LNCaP clone FGC (cell line): ENCODE measurements around the gene RGS6.

Experiments
- DNase-seq: peaks from one replicate; pipeline ENCODE4 v3.0.0-alpha.2; 2011; ENCODE audit warnings: low read depth
- H3K4me3 ChIP-seq: 2 replicates; pipeline ENCODE4 v1.5.1; 2011; ENCODE audit warnings: mild to moderate bottlenecking, low read depth, low read length, control low read depth
- CTCF ChIP-seq: IDR thresholded peaks from 2 replicates; pipeline ENCODE4 v1.5.1; 2012; ENCODE audit warnings: mild to moderate bottlenecking; ENCODE audit not compliant: control insufficient read depth, insufficient read depth; ENCODE audit errors: extremely low read depth

The RGS6 gene

DNA sequence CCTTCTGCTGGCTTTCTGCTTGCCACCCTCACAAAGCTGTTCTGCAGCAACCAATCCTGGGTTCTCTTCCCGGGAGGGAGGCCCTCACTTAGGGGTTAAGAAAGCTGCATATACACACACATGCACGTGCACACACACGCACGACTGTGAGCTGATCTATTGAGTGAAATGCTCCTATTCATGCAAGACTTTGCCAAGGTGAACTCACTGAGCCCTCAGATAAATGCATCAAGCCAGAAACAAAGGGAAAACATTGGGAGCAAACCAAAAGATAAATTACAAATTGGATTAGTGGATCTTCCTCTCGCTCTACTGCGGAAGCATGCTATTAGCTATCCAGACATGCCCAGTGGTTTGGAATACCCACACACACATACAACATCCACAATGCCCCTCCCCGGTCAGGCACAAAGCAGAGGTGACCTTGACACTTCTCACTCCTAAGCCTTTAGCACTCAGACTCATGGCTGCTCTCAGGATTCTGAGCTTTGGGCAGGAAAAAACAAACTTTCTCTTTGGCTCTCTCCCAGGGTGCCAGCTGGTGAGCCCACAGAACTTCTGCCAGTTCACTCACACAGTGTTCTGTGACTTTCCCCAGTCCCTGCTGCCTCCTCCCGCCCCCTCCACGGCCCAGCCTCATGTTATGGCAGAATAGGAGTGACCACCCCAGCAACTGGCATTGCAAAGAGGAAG, 641.6 kb downstream of the RGS6 start:
- H3K4me3 ChIP-seq = no peak overlapping the region
- DNase-seq = no peak
- no peak for TF ChIP-seq CTCF

DNA sequence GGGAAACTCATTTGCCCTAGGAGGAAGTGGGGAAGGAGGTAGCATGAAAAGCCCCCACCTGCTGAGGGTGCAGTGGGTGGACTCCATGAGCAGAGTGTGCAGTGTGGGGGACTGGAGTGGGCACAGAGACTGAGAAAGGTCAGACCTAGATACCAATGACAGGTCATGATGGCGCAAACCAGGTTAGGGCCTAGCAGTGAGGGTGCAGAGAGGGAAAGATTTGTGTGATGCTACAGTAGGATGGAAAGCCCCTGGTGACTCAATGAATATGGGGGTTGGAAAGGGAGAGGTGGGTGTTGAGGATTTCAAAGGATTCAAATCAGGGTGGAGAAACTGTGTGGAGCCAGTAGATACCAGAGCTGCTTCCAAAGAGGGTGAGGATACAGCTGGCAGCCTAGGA, 642.5 kb downstream of the RGS6 start:
- TF ChIP-seq CTCF = no peak
- no peak overlapping the region for H3K4me3 ChIP-seq
- DNase-seq = no peak

GRCh38 chr14:72576258-72576657, 644.0 kb downstream of the RGS6 start:
- DNase-seq = no peak
- TF ChIP-seq CTCF = no peak
- no peak overlapping the region for H3K4me3 ChIP-seq

GRCh38 chr14:72577521-72577920, 645.3 kb downstream of the RGS6 start:
- no peak overlapping the region for H3K4me3 ChIP-seq
- DNase-seq = peak; percentile 11
- TF ChIP-seq CTCF = no peak

DNA sequence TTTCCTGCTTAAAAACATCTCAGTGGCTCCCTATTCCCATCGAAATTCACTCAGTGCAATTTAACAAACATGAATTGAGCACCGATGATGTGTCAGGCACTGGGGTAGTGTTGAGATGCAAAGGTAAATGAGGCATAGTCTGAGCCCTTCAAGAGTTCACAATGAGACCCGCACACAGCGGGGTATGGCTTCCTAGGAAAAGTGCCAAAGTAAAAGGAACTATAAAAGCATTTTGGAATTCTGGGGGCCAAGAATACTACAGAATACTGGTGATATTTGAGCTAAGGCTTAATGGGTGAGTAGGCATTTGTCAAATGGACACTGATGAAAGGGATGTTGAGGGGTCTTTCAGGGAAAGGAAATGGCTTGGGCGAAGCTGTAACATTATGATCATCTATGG, 646.3 kb downstream of the RGS6 start:
- no peak for TF ChIP-seq CTCF
- no peak overlapping the region for H3K4me3 ChIP-seq
- no peak for DNase-seq

- no peak for DNase-seq
- H3K4me3 ChIP-seq = no peak overlapping the region
- TF ChIP-seq CTCF = no peak
These were observed 650.4 kb downstream of the RGS6 start for GRCh38 chr14:72582582-72582981.
